ENCODE data around the gene MARCHF9. TPM values are rescaled to one million over a fixed set of nuclear protein-coding genes. Genes with fewer than 3 reads are reported as not detected.

MARCHF9 gene
- polyA plus RNA-seq, 3 donors = 16.6 to 24.8 (median 17.6) TPM

DNA sequence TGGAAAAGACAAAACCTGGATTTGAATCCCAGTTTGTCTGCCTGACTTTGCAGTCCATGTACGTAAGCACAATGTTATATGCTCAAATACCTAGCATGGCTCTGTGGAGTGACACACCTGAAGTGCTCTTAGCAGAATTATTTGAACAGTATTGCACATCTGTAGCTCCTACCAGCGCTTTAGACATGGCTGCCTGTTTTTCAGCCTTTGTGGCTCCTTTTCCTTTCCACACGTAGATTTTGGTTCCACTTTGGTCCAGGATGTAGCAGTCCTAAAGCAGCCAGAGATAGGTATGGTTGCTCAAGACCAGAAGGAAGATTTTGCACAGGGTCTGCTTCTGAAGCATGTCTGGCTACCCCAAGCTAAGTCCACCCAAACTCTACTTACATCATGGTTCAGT is 54.5 kb downstream of the MARCHF9 start:
- DNase-seq (ENCODE audit: extremely low read depth in 1 of 11, low read depth in 9 of 11, low spot score in 4 of 11) = no peak

Other genes starting within 250 kb of the MARCHF9 start
- gene DDIT3, start 234.6 kb upstream of the MARCHF9 start, polyA plus RNA-seq (ENCODE audit: insufficient read length in 3 of 3) = 10 to 100 TPM; 28.4 to 36.2 (median 31.4) TPM
- gene MBD6, start 232.3 kb upstream of the MARCHF9 start, polyA plus RNA-seq (ENCODE audit: insufficient read length in 3 of 3) = 100 to 1,000 TPM in 1 of 3 donors, 10 to 100 TPM in 2; 52.7 to 108 (median 65.9) TPM
- gene DCTN2, start 207.9 kb upstream of the MARCHF9 start, polyA plus RNA-seq (ENCODE audit: insufficient read length in 3 of 3) = 100 to 1,000 TPM; 160 to 172 (median 172) TPM
- gene KIF5A, start 205.1 kb upstream of the MARCHF9 start, polyA plus RNA-seq (ENCODE audit: insufficient read length in 3 of 3) = under 1 TPM; 0.50 to 0.88 (median 0.76) TPM
- gene PIP4K2C, start 163.9 kb upstream of the MARCHF9 start, polyA plus RNA-seq (ENCODE audit: insufficient read length in 3 of 3) = 10 to 100 TPM; 36.5 to 42.1 (median 40.0) TPM
- 10 to 100 TPM; 54.5 to 74.5 (median 63.9) TPM for gene DTX3, start 150.3 kb upstream of the MARCHF9 start, polyA plus RNA-seq (ENCODE audit: insufficient read length in 3 of 3)
- gene ARHGEF25, start 143.7 kb upstream of the MARCHF9 start, polyA plus RNA-seq (ENCODE audit: insufficient read length in 3 of 3) = 10 to 100 TPM; 29.8 to 37.5 (median 36.4) TPM
- 1 to 10 TPM in 1 of 3 donors, under 1 TPM in 2; 0.84 to 1.3 (median 0.97) TPM for gene B4GALNT1, start 121.9 kb upstream of the MARCHF9 start, polyA plus RNA-seq (ENCODE audit: insufficient read length in 3 of 3)
- 100 to 1,000 TPM; 197 to 215 (median 204) TPM for gene OS9, start 61.0 kb upstream of the MARCHF9 start, polyA plus RNA-seq (ENCODE audit: insufficient read length in 3 of 3)
- 1 to 10 TPM in 2 of 3 donors, under 1 TPM in 1; 0.89 to 1.9 (median 1.1) TPM for gene AGAP2, start 16.4 kb upstream of the MARCHF9 start, polyA plus RNA-seq (ENCODE audit: insufficient read length in 3 of 3)
- 100 to 1,000 TPM in 1 of 3 donors, 10 to 100 TPM in 2; 86.7 to 113 (median 99.9) TPM for gene TSPAN31, start 10.1 kb upstream of the MARCHF9 start, polyA plus RNA-seq (ENCODE audit: insufficient read length in 3 of 3)
- 100 to 1,000 TPM; 218 to 260 (median 221) TPM for gene CDK4, start 2.8 kb upstream of the MARCHF9 start, polyA plus RNA-seq (ENCODE audit: insufficient read length in 3 of 3)
- 1 to 10 TPM in 2 of 3 donors, under 1 TPM in 1; 0.96 to 1.5 (median 1.2) TPM for gene CYP27B1, start 12.0 kb downstream of the MARCHF9 start, polyA plus RNA-seq (ENCODE audit: insufficient read length in 3 of 3)
- 10 to 100 TPM; 28.6 to 31.8 (median 31.5) TPM for gene METTL1, start 17.0 kb downstream of the MARCHF9 start, polyA plus RNA-seq (ENCODE audit: insufficient read length in 3 of 3)
- 10 to 100 TPM; 11.6 to 13.3 (median 12.1) TPM for gene EEF1AKMT3, start 17.5 kb downstream of the MARCHF9 start, polyA plus RNA-seq (ENCODE audit: insufficient read length in 3 of 3)
- gene TSFM, start 27.7 kb downstream of the MARCHF9 start, polyA plus RNA-seq (ENCODE audit: insufficient read length in 3 of 3) = 10 to 100 TPM; 40.5 to 43.2 (median 40.6) TPM
- 10 to 100 TPM; 11.1 to 14.7 (median 11.1) TPM for gene AVIL, start 63.6 kb downstream of the MARCHF9 start, polyA plus RNA-seq (ENCODE audit: insufficient read length in 3 of 3)
- gene CTDSP2, start 91.6 kb downstream of the MARCHF9 start, polyA plus RNA-seq (ENCODE audit: insufficient read length in 3 of 3) = 100 to 1,000 TPM; 237 to 273 (median 260) TPM
- 10 to 100 TPM in 2 of 3 donors, 1 to 10 TPM in 1; 10.0 to 11.7 (median 11.4) TPM for gene ATP23, start 186.5 kb downstream of the MARCHF9 start, polyA plus RNA-seq (ENCODE audit: insufficient read length in 3 of 3)